ENCODE results near the gene MBD5.

- TF ChIP-seq SUZ12 (IDR thresholded peaks at IDR 0.05; ENCODE audit: extremely low read depth, insufficient read depth, insufficient read length) = no peak
- TF ChIP-seq ZNF274 (IDR thresholded peaks at IDR 0.05; ENCODE audit: low read depth, low read length) = no peak
- TF ChIP-seq YY1 (IDR thresholded peaks at IDR 0.05; ENCODE audit: insufficient read depth, insufficient read length) = no peak
Observed at GRCh38 chr2:148557844-148558436, 537.0 kb downstream of the MBD5 start.

Measured in NT2/D1 (cell line).